HepG2 (cell line): ENCODE data around the gene ANO2. TPM values are rescaled to one million over a fixed set of nuclear protein-coding genes. Genes with fewer than 3 reads are reported as not detected.

Source experiments
- CBFB ChIP-seq: sonication (generic); formaldehyde crosslinking; IDR thresholded peaks from 2 replicates; pipeline ENCODE4 v1.4.0; 2020; ENCODE audit warnings: missing genetic modification reagents
- CCDC6 ChIP-seq: sonication (generic); formaldehyde crosslinking; IDR thresholded peaks from 2 replicates; pipeline ENCODE4 v1.8.1; 2022; ENCODE audit warnings: mild to moderate bottlenecking, missing genetic modification reagents, moderate library complexity
- MTF2 ChIP-seq: sonication (generic); formaldehyde crosslinking; IDR thresholded peaks from 2 replicates; pipeline ENCODE4 v1.5.0; 2020; ENCODE audit warnings: missing genetic modification reagents, borderline replicate concordance
- NCOA2 ChIP-seq: sonication (generic); formaldehyde crosslinking; IDR thresholded peaks from 2 replicates; pipeline ENCODE4 v1.8.0; 2022; ENCODE audit warnings: inconsistent platforms
- RXRB ChIP-seq: IDR thresholded peaks from 2 replicates; pipeline ENCODE4 v1.6.1; 2016; ENCODE audit warnings: borderline replicate concordance, missing genetic modification reagents, missing compliant biosample characterization
- SMAD3 ChIP-seq: sonication (generic); formaldehyde crosslinking; IDR thresholded peaks from 2 replicates; pipeline ENCODE4 v1.4.0; 2020; ENCODE audit warnings: missing genetic modification reagents
- ZNF563 ChIP-seq: sonication (generic); formaldehyde crosslinking; IDR thresholded peaks from 2 replicates; pipeline ENCODE4 v1.8.0; 2022; ENCODE audit warnings: mild to moderate bottlenecking, moderate library complexity, missing genetic modification reagents
- ZNF564 ChIP-seq: sonication (generic); formaldehyde crosslinking; IDR thresholded peaks from 2 replicates; pipeline ENCODE4 v1.8.1; 2023; ENCODE audit warnings: mild to moderate bottlenecking, missing genetic modification reagents
- polyA plus RNA-seq, 8 experiments: library from polyadenylated mRNA; depleted of rRNA in 3 of 8; stranded (reverse) in 7 of 8; unstranded in 1 of 8; fragments of >200 nt; fragmentation: Illumina TruSeq in 4 of 8; extraction: Trizol in 4 of 8; gene quantifications; 2 replicates each; pipeline versions ENCODE4 v1.2.1 to v1.2.3, GENCODE V29; 2011 to 2016; ENCODE audit warnings: low read depth in 4 of 8, missing spikeins in 1 of 8, mixed read lengths in 1 of 8; ENCODE audit not compliant: insufficient read depth in 1 of 8
- total RNA-seq, 5 experiments: library from RNA; depleted of rRNA; stranded (reverse); fragments of >200 nt; fragmentation: Illumina TruSeq; extraction: Trizol; gene quantifications; 2 replicates each; pipeline ENCODE4 v1.2.3, GENCODE V29; 2016; ENCODE audit warnings: low read depth in 1 of 5
- TF ChIP-seq, protein P1 (sequence below): sonication (generic); formaldehyde crosslinking; IDR thresholded peaks from 2 replicates; pipeline ENCODE4 v1.5.0; 2020; ENCODE audit warnings: mild to moderate bottlenecking, missing genetic modification reagents, borderline replicate concordance
- TF ChIP-seq, protein P2 (sequence below): sonication (generic); formaldehyde crosslinking; IDR thresholded peaks from 2 replicates; pipeline ENCODE4 v1.5.1; 2020; ENCODE audit warnings: missing genetic modification reagents, mild to moderate bottlenecking, borderline replicate concordance
- TF ChIP-seq, protein P3 (sequence below): sonication (generic); formaldehyde crosslinking; IDR thresholded peaks from 2 replicates; pipeline ENCODE4 v1.8.0; 2022; ENCODE audit warnings: mild to moderate bottlenecking, missing genetic modification reagents, moderate library complexity
- TF ChIP-seq, protein P4 (sequence below): IDR thresholded peaks from 2 replicates; pipeline ENCODE4 v1.4.0; 2020; ENCODE audit warnings: mild to moderate bottlenecking, missing genetic modification reagents

Gene ANO2
- total and polyA plus RNA-seq, 2 of the 13 experiments (the other 11 are each of a cell fraction or from before 2014, with no cell fraction given) = 0.18 TPM; not detected in 1

DNA sequence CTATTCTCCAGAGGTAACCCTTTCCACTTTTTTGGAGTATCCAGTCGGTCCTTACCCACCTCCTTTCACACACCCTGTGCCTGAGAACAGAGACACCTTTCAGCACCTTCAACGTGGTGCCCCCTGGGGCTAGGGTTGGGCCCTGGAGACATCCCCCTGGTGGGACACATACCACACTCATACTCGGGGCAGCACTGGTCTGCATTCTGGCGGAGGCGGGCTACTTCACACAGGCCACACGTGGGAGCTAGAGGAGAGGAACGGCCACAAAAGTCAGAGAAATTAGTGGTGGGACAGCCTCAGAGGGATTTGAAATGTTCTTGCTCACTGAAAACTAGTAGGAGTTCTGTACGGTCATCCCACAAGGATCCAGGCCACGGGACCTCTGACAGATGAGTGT lies 39.8 kb upstream of the ANO2 start (continued):
- TF ChIP-seq, protein P1, sequence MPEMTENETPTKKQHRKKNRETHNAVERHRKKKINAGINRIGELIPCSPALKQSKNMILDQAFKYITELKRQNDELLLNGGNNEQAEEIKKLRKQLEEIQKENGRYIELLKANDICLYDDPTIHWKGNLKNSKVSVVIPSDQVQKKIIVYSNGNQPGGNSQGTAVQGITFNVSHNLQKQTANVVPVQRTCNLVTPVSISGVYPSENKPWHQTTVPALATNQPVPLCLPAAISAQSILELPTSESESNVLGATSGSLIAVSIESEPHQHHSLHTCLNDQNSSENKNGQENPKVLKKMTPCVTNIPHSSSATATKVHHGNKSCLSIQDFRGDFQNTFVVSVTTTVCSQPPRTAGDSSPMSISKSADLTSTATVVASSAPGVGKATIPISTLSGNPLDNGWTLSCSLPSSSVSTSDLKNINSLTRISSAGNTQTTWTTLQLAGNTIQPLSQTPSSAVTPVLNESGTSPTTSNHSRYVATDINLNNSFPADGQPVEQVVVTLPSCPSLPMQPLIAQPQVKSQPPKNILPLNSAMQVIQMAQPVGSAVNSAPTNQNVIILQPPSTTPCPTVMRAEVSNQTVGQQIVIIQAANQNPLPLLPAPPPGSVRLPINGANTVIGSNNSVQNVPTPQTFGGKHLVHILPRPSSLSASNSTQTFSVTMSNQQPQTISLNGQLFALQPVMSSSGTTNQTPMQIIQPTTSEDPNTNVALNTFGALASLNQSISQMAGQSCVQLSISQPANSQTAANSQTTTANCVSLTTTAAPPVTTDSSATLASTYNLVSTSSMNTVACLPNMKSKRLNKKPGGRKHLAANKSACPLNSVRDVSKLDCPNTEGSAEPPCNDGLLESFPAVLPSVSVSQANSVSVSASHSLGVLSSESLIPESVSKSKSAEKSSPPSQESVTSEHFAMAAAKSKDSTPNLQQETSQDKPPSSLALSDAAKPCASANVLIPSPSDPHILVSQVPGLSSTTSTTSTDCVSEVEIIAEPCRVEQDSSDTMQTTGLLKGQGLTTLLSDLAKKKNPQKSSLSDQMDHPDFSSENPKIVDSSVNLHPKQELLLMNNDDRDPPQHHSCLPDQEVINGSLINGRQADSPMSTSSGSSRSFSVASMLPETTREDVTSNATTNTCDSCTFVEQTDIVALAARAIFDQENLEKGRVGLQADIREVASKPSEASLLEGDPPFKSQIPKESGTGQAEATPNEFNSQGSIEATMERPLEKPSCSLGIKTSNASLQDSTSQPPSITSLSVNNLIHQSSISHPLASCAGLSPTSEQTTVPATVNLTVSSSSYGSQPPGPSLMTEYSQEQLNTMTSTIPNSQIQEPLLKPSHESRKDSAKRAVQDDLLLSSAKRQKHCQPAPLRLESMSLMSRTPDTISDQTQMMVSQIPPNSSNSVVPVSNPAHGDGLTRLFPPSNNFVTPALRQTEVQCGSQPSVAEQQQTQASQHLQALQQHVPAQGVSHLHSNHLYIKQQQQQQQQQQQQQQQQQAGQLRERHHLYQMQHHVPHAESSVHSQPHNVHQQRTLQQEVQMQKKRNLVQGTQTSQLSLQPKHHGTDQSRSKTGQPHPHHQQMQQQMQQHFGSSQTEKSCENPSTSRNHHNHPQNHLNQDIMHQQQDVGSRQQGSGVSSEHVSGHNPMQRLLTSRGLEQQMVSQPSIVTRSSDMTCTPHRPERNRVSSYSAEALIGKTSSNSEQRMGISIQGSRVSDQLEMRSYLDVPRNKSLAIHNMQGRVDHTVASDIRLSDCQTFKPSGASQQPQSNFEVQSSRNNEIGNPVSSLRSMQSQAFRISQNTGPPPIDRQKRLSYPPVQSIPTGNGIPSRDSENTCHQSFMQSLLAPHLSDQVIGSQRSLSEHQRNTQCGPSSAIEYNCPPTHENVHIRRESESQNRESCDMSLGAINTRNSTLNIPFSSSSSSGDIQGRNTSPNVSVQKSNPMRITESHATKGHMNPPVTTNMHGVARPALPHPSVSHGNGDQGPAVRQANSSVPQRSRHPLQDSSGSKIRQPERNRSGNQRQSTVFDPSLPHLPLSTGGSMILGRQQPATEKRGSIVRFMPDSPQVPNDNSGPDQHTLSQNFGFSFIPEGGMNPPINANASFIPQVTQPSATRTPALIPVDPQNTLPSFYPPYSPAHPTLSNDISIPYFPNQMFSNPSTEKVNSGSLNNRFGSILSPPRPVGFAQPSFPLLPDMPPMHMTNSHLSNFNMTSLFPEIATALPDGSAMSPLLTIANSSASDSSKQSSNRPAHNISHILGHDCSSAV (CRISPR knock-in tag) = no peak
- TF ChIP-seq ZNF564 (CRISPR knock-in tag) (no peak), RXRB (no peak), CBFB (CRISPR knock-in tag) (no peak), SMAD3 (CRISPR knock-in tag) (no peak), NCOA2 (CRISPR knock-in tag) (no peak), ZNF563 (CRISPR knock-in tag) (no peak), CCDC6 (CRISPR knock-in tag) (no peak), MTF2 (no peak)
- TF ChIP-seq, protein P2, sequence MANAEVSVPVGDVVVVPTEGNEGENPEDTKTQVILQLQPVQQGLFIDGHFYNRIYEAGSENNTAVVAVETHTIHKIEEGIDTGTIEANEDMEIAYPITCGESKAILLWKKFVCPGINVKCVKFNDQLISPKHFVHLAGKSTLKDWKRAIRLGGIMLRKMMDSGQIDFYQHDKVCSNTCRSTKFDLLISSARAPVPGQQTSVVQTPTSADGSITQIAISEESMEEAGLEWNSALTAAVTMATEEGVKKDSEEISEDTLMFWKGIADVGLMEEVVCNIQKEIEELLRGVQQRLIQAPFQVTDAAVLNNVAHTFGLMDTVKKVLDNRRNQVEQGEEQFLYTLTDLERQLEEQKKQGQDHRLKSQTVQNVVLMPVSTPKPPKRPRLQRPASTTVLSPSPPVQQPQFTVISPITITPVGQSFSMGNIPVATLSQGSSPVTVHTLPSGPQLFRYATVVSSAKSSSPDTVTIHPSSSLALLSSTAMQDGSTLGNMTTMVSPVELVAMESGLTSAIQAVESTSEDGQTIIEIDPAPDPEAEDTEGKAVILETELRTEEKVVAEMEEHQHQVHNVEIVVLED (CRISPR knock-in tag) = no peak
- TF ChIP-seq, protein P3, sequence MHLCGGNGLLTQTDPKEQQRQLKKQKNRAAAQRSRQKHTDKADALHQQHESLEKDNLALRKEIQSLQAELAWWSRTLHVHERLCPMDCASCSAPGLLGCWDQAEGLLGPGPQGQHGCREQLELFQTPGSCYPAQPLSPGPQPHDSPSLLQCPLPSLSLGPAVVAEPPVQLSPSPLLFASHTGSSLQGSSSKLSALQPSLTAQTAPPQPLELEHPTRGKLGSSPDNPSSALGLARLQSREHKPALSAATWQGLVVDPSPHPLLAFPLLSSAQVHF (CRISPR knock-in tag) = no peak
- TF ChIP-seq, protein P4, sequence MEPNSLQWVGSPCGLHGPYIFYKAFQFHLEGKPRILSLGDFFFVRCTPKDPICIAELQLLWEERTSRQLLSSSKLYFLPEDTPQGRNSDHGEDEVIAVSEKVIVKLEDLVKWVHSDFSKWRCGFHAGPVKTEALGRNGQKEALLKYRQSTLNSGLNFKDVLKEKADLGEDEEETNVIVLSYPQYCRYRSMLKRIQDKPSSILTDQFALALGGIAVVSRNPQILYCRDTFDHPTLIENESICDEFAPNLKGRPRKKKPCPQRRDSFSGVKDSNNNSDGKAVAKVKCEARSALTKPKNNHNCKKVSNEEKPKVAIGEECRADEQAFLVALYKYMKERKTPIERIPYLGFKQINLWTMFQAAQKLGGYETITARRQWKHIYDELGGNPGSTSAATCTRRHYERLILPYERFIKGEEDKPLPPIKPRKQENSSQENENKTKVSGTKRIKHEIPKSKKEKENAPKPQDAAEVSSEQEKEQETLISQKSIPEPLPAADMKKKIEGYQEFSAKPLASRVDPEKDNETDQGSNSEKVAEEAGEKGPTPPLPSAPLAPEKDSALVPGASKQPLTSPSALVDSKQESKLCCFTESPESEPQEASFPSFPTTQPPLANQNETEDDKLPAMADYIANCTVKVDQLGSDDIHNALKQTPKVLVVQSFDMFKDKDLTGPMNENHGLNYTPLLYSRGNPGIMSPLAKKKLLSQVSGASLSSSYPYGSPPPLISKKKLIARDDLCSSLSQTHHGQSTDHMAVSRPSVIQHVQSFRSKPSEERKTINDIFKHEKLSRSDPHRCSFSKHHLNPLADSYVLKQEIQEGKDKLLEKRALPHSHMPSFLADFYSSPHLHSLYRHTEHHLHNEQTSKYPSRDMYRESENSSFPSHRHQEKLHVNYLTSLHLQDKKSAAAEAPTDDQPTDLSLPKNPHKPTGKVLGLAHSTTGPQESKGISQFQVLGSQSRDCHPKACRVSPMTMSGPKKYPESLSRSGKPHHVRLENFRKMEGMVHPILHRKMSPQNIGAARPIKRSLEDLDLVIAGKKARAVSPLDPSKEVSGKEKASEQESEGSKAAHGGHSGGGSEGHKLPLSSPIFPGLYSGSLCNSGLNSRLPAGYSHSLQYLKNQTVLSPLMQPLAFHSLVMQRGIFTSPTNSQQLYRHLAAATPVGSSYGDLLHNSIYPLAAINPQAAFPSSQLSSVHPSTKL (CRISPR knock-in tag) = no peak
